ENCODE measurements around the gene PCDHGA12. TPM values are rescaled to one million over a fixed set of nuclear protein-coding genes. Genes with fewer than 3 reads are reported as not detected.

Gene PCDHGA12
- total and polyA plus RNA-seq, 2 of the 8 experiments (the other 6 are each of a cell fraction or from before 2014, with no cell fraction given) = 0.88 to 1.3 TPM

DNA sequence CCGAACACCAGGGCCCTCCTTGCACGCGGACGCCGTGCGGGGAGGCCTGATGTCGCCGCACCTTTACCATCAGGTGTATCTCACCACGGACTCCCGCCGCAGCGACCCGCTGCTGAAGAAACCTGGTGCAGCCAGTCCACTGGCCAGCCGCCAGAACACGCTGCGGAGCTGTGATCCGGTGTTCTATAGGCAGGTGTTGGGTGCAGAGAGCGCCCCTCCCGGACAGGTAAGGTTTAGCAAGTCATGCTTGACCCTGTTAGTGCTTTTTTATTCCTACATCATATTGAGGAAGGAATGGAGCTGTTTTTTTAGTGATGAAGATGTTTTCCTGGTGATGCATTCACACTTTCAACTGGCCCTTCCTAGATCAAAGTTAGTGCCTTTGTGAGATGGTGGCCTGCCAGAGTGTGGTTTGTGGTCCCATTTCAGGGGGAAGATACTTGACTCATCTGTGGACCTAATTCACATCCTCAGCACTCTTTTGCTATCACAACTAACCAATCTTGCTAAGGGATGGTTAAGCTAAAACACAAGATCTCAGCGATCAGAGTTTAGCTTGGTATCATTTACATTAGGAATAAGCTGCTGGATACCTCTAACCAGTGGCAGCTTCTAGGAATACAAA lies 48.1 kb downstream of the PCDHGA12 start (continued):
- TF ChIP-seq SP4 (IDR thresholded peaks at IDR 0.05; ENCODE audit: low read length) (no peak), CTBP2 (IDR thresholded peaks at IDR 0.05; ENCODE audit: borderline replicate concordance, insufficient read depth, insufficient read length, low read length) (no peak), ZNF274 (IDR thresholded peaks at IDR 0.05; ENCODE audit: borderline replicate concordance, extremely low read depth, low read length) (no peak), E2F6 (IDR thresholded peaks at IDR 0.05) (peak; percentile 92), NRF1 (IDR thresholded peaks at IDR 0.05; ENCODE audit: low read depth, low read length) (no peak), TCF12 (IDR thresholded peaks at IDR 0.05; ENCODE audit: low read depth, low read length) (peak; percentile 70; the same call in 1 of the 2 replicates), SP2 (IDR thresholded peaks at IDR 0.05; ENCODE audit: low read length) (no peak), HDAC6 (IDR thresholded peaks at IDR 0.05; ENCODE audit: low read depth, low read length) (no peak), BACH1 (IDR thresholded peaks at IDR 0.05; ENCODE audit: low read length) (no peak), ASH2L (IDR thresholded peaks at IDR 0.05; ENCODE audit: low read length) (no peak), SIN3A (conservative IDR thresholded peaks at IDR 0.05 in 1 of 2, IDR thresholded peaks at IDR 0.05 in 1 of 2; ENCODE audit: low read depth in 1 of 2, low read length in 2 of 2) (0 out of 4 replicates have a peak, but pooled peaks of 1 of the 2 experiments have one; percentile 52), TAF7 (optimal IDR thresholded peaks at IDR 0.05; ENCODE audit: borderline replicate concordance, low read depth, low read length) (no peak), KDM5A (IDR thresholded peaks at IDR 0.05; ENCODE audit: low read length) (no peak), JUN (IDR thresholded peaks at IDR 0.05; ENCODE audit: low read depth, low read length) (no peak), SIX5 (IDR thresholded peaks at IDR 0.05; ENCODE audit: low read depth, low read length) (no peak)
- TF ChIP-seq, protein P1, sequence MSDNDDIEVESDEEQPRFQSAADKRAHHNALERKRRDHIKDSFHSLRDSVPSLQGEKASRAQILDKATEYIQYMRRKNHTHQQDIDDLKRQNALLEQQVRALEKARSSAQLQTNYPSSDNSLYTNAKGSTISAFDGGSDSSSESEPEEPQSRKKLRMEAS (IDR thresholded peaks at IDR 0.05) = peak; percentile 89
